HG02642 (cell line): ENCODE measurements around the gene PYGB.
"Not testable (repeated sequence)": the region's sequence is repeated elsewhere in the genome, so short reads cannot be mapped to it uniquely, and the experiment has no call there.

Experiments
- ATAC-seq: cut with Tn5 transposase; IDR thresholded peaks from one replicate; pipeline ENCODE4 v1.9.1; 2021; ENCODE audit warnings: mild to moderate bottlenecking; ENCODE audit not compliant: unreplicated experiment, poor library complexity

The PYGB gene

DNA sequence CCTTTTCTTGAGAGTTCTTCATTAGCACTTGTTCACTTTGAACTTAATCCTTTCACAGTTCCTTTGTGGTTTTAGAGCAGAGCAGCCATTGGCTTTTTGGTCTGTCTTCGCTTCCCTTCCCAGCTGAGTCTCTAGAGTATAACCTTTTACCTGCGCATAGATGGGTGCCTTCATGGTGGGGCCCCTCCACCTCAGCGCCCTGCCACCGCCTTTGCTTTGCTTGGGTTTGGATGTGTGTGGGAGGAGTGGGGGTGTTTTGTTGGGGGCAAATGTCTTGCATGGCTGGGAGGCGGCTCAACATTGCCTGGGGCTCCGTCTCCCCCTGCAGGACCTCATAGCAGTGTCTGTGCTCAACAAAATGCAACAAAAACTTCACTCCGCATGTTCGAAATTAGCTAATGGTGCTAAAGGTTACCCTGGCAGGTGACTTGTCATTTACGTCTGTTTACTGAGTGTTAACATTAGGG lies 11.9 kb downstream of the PYGB start:
- no peak for ATAC-seq

DNA sequence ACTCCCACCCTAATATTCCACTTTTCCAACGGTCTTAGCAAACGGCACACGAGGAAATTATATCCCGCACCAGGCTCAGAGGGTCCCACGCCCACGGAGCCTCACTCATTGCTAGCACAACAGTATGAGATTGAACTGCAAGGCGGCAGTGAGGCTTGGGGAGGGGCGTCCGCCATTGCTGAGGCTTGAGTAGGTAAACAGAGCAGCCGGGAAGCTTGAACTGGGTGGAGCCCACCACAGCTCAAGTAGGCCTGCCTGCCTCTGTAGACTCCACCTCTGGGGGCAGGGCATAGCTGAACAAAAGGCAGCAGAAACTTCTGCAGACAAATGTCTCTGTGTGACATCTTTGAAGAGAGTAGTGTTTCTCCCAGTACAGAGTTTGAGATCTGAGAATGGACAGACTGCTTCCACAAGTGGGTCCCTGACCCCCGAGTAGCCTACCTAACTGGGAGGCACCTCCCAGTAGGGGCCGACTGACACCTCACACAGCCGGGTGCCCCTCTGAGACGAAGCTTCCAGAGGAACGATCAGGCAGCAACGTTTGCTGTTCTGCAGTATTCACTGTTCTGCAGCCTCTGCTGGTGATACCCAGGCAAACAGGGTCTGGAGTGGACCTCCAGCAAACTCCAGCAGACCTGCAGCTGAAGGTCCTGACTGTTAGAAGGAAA lies 13.0 kb downstream of the PYGB start:
- ATAC-seq, result not testable (repeated sequence)

DNA sequence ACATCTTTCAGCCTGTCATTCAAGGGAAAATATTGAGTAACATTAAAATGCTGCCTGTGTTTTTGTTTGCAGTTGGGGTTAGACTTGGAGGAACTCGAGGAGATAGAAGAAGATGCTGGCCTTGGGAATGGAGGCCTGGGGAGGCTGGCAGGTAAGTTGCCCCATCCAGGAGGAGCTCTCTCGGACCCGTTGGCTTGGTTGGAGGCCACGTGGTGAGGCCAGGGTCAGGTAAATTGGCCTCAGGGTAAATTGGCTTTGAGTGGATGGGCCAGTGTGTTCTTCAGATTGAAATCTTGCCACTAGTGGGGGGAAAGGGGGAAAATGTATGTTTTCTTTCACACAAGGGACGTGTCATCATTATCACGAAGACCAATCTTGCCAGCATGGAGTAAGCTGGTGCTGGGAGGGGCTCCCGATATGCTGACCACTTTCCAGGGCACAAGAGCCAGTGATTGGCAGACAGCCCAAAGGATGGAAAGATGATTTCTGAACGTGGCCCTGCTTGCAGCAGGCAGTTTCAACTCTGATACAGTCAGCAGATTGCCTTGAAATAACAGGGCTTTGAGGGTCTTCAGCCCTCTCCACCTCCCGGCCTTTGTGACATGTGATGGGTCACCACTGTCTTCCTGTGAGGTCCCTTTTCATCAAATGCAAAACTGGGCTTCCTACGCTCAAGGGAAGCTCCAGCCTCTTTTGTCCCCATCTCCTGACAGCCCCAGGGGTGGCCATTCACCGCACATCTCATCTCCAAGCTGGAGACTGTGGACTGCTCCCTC lies 21.4 kb downstream of the PYGB start:
- no peak for ATAC-seq

GRCh38 chr20:25269833-25270170 lies 21.9 kb downstream of the PYGB start:
- ATAC-seq, result no peak

DNA sequence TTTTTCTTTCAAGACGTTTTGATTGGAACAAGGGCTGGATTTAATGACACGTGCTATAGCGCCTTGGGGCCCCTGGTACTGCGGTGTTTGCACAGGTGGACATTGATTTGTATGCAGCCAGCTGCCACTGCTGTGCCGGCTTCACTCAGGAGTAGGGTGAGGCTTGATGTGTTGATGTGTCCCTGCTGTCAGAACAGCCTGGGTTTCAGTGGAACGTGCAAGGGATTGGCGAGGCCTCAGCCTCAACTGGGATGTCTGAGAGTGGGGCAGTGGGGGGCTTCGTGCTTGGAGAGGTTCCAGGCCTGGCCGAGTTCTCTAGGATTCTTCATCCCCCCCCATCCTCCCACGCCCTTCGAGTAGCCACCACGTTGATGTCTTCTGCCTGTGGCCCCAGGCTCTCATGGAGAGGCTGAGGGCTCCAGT lies 23.0 kb downstream of the PYGB start:
- no peak for ATAC-seq

GRCh38 chr20:25271486-25272222 lies 23.8 kb downstream of the PYGB start:
- ATAC-seq, result no peak

GRCh38 chr20:25272223-25273000 lies 24.5 kb downstream of the PYGB start:
- no peak for ATAC-seq

GRCh38 chr20:25273046-25273445 lies 25.2 kb downstream of the PYGB start:
- ATAC-seq, result no peak

GRCh38 chr20:25273541-25274358 lies 25.9 kb downstream of the PYGB start:
- ATAC-seq, result no peak

- ATAC-seq, result no peak
Observed at GRCh38 chr20:25274481-25274880, 26.6 kb downstream of the PYGB start.

DNA sequence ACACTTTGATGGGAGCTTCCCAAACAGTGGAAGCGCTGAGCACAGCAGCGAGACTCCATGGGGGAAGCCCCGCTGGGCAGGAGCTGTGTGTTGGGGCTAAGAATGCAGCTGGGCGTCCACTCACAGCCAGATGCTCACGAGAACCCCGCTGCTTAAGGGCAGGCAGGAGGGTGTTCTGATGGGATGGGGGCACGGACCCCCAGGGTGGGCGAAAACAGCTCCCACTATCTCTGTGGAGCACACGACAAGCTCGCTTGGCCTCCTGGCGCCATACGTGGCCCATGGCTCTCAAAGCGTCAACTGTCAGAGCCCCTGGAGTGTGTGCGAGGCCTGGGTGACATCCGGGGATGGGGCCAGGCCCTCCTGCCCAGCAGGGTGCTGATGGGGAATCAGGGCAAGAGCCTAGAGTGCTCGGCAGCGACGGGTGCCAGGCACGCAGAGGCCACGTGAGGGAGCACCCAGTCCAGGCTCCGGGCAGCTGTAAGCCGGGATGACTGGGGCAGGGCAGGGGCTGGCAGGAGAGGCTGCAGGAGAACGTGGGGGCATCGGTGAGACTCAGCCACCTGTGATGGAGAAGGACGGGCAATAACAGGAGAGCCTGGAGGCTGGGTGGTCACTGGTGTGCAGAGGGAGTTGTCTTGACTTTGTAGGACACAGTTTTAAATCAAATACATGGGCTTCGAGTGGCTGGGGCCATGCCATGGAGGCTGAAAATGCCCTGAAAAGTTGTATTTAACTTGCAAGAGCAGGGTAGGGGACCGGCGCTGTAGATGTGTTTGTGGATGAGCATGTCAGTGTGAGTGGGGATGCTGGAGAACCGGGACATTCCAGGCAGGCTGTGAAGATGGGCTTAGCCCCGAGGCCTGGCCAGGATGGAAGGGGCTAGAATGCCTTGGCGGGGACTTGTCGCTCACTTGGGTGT lies 27.3 kb downstream of the PYGB start:
- no peak for ATAC-seq

DNA sequence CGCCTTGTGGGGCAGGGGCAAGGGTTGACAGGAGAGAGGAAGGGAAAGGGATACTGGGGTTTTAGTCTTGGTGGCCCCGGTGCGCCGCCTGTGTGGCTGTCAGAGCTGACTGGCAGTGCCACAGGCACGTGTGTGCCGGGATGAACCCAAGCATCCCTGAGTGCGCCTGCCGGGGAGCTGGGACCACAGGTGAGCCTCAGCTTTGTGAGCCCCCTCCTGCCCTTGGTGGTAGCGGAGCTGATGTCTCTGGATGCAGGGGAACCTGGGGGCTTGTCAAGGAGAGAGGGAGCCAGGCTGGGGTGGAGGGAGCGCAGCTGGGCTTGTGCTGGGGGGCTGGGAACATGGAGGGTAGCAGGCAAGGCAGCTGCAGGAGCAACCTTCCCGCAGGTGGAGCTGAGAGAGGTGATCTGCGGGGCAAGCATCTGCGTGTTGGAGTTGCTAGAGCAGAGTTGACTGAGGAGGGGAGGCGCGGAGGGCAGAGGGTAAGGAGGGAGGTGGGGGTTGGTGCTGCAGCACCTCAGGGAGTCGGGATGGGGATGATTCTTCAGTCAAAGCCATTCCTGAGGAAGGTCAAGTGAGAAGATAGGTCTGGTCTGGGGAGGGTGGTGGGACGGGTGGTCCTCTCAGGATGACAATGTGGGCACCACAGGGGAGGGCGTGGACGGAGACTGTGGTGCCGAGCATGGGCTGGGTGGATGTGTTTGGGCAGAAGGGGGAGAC lies 28.1 kb downstream of the PYGB start:
- ATAC-seq, result no peak

DNA sequence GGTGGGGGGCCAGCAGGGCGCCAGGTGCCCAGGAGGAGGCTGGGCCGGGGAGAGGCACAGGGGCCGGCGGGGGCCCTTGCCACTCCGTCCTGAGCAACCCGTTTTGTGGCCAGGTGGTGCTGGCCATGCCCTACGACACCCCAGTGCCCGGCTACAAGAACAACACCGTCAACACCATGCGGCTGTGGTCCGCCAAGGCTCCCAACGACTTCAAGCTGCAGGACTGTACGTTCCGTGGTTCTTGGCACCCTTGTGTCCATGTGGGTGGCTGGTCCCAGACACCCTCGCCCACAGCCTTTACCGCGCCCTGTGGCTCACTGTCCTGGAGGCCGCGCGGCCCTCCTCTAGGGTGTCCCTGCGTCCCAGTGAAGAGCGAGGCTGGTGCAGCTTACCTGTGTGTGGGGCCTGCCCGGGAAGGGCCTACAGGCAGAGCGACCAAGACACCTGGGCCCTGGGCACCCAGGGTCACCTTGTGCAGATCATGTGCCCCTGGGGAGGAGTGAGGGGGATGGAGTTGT lies 28.7 kb downstream of the PYGB start:
- ATAC-seq, result no peak

- no peak for ATAC-seq
Observed at GRCh38 chr20:25277051-25277801, 29.3 kb downstream of the PYGB start.

DNA sequence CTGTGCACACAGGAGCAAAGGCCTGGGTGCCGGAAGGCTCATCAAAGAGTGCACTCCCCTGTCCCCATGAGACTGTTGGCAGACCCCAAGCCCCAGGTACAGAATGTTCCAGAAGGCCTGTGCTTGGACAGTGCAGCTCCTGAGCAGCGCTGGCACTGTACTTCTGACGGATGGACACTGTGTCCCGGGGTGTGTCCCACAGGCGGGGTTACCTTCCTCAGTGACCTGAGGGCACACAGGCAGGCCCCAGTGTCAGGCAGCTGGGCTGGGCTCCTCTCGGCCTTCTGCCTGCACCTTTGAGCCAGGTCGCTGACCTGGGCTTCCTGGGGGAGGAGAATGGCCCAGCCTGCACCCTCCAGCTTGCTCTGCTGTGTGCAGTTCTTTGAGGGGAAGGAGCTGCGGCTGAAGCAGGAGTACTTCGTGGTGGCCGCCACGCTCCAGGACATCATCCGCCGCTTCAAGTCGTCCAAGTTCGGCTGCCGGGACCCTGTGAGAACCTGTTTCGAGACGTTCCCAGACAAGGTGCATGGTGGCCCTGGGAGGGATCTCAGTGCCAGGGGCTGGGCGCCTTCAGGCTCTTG lies 30.1 kb downstream of the PYGB start:
- no peak for ATAC-seq

DNA sequence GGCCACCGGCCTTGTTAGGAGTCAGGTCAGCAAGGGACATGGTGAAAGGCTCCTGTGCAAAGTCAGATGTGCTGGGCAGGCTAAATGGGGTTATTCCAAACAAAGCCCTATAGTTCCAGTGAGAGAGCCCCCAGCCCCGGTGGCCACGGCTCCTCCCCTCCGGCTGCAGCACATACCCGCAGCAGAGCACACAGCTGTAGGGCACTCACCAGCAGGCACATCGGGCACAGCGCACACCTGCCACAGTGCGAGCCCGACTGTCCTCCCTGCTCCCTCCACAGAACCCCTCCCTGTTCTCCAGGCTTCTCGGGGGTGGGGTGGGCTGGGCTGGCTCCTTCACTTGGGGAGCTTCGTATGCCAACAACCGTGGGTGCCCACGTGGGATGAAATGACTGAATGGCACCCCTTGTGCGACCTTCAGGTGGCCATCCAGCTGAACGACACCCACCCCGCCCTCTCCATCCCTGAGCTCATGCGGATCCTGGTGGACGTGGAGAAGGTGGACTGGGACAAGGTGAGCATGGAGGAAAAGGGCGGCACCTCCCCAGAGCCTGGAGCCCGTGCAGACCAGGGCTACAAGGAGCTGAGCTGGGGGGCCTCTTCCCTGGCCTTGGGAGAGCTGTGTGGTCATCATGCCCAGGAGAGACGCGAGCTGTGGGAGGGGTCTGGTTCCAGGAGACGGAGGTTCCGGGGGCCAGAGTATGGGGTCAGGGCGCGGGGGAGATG lies 30.9 kb downstream of the PYGB start:
- no peak for ATAC-seq
